Stimulated activated CD4-positive, alpha-beta T cell treated with anti-CD3 and anti-CD28 coated beads, Interleukin-15, amount 100 ng/mL, for 1 hour (primary cell): ENCODE measurements around the gene ADARB1.

Experiments
- DNase-seq, 2 donors: peaks; one replicate each; pipeline ENCODE4 v3.0.0-alpha.2; 2020; ENCODE audit warnings: low read depth in 1 of 2, low spot score in 1 of 2

Gene ADARB1

GRCh38 chr21:45163413-45164123, 89.2 kb downstream of the ADARB1 start:
- no peak for DNase-seq

- no peak for DNase-seq
Observed at GRCh38 chr21:45164124-45164511, 89.7 kb downstream of the ADARB1 start.

GRCh38 chr21:45164838-45165237, 90.5 kb downstream of the ADARB1 start:
- DNase-seq, result no peak

- DNase-seq, result no peak
Observed at GRCh38 chr21:45166931-45167330, 92.6 kb downstream of the ADARB1 start.

- no peak for DNase-seq
Observed at GRCh38 chr21:45167796-45168222, 93.4 kb downstream of the ADARB1 start.

- DNase-seq, result no peak
Observed at GRCh38 chr21:45168522-45168921, 94.1 kb downstream of the ADARB1 start.

- DNase-seq, result no peak
Observed at GRCh38 chr21:45169001-45169400, 94.6 kb downstream of the ADARB1 start.

- no peak for DNase-seq
Observed at GRCh38 chr21:45169682-45170081, 95.3 kb downstream of the ADARB1 start.

GRCh38 chr21:45170987-45171386, 96.6 kb downstream of the ADARB1 start:
- no peak for DNase-seq

- no peak for DNase-seq
Observed at GRCh38 chr21:45172420-45172819, 98.0 kb downstream of the ADARB1 start.

GRCh38 chr21:45175326-45176095, 101.1 kb downstream of the ADARB1 start:
- DNase-seq, result no peak

- no peak for DNase-seq
Observed at GRCh38 chr21:45176141-45176540, 101.8 kb downstream of the ADARB1 start.

- no peak for DNase-seq
Observed at GRCh38 chr21:45177039-45177438, 102.7 kb downstream of the ADARB1 start.

- no peak for DNase-seq
Observed at GRCh38 chr21:45178070-45178608, 103.8 kb downstream of the ADARB1 start.

- no peak for DNase-seq
Observed at GRCh38 chr21:45178971-45179370, 104.6 kb downstream of the ADARB1 start.

GRCh38 chr21:45179568-45180245, 105.3 kb downstream of the ADARB1 start:
- DNase-seq, result no peak

- no peak for DNase-seq
Observed at GRCh38 chr21:45180246-45180599, 105.8 kb downstream of the ADARB1 start.

- DNase-seq, result no peak
Observed at GRCh38 chr21:45182958-45183357, 108.6 kb downstream of the ADARB1 start.

GRCh38 chr21:45183852-45184251, 109.5 kb downstream of the ADARB1 start:
- DNase-seq, result no peak

- DNase-seq, result no peak
Observed at GRCh38 chr21:45184869-45185268, 110.5 kb downstream of the ADARB1 start.

- DNase-seq, result no peak
Observed at GRCh38 chr21:45186709-45187108, 112.3 kb downstream of the ADARB1 start.

- DNase-seq, result no peak
Observed at GRCh38 chr21:45187646-45188045, 113.3 kb downstream of the ADARB1 start.
